Measurements from ENCODE around the gene EPS15.
"Not testable (repeated sequence)": the region's sequence is repeated elsewhere in the genome, so short reads cannot be mapped to it uniquely, and the experiment has no call there.

EPS15 gene

DNA sequence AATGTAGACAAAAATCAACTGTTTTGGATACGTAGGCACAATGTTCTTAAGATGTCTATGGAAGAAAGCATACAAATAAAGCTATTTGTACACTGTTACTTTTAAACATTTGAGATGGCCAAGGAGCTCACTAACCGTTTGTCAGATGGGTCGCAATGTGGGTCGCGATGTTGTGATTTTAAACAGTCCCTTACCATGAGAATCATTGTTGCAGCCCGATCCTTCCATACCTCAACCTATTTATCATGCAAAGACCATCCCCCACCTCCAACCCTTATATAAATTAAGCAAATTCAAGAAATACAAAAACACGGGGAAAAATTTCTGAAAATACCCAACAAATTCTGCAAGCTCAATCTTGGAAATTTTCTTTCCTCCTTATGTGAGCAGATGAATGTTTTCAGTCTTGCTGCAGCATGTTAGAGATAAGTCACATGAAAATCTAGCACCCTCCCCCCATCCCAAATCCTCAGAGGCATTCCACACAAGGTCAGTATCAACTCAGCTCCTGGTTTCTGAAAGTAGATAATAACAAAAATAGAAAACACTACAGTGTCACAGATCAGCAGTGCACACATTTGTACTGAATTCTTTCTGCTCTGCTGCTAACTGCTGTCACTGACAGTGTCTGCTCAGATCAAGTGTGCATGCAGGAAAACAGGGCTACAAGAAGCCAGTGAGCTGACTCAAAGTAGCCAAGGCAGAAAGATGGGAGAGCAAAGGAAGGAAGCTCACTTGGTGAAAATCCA, 95.8 kb downstream of the EPS15 start:
- DNase-seq (ENCODE audit: low read depth), result no peak

DNA sequence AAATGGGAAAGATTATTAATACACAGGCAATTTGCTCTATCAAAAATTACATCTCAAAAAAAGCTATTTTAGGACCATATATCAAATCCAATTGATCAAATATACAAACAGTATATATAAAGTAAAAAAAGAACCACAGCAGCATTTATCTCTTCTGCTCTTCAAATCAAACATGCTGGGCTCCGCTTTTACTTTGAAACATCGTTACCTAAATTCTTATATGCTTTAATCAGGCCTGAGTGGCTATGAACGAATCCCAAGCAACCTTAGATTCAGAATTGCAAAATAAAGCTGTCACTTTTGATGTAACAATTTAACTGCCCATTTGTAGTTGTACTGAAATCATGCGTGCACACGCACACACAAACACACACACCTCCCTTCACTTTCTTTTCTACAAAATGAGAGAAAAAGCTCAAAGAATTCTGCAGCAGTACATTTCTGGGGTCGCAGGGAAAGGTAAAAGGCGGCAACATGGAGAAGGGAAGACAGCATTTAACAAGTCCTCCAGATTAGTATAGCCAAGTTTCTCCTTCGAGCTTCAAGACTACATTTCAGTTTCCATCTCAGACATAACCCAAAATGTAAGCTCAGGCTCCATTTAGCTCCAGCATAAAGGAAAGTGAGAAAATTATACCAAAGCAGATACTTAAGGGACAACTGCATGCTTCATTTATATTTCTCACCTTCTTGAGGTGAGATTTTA, 96.5 kb downstream of the EPS15 start:
- DNase-seq (ENCODE audit: low read depth), result no peak

DNA sequence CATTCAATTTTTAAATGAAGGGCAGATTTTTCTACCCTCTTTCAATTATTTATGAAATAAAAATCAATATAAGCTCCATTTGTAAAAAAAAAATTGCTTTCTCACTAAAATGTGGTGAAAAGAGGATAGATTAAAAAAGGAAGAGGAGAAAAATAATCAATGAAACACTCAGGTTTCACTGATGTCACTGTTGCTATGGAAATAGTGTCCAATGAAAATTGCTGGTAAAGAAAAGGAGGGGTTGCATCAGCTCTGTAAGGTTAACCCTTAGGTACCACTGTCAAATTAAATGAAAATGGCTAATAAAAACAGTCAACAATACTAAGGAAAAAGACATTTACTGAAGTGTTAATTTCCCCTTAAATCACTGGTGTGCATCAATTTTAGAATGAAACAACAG, 97.1 kb downstream of the EPS15 start:
- DNase-seq (ENCODE audit: low read depth), result peak; percentile 25

DNA sequence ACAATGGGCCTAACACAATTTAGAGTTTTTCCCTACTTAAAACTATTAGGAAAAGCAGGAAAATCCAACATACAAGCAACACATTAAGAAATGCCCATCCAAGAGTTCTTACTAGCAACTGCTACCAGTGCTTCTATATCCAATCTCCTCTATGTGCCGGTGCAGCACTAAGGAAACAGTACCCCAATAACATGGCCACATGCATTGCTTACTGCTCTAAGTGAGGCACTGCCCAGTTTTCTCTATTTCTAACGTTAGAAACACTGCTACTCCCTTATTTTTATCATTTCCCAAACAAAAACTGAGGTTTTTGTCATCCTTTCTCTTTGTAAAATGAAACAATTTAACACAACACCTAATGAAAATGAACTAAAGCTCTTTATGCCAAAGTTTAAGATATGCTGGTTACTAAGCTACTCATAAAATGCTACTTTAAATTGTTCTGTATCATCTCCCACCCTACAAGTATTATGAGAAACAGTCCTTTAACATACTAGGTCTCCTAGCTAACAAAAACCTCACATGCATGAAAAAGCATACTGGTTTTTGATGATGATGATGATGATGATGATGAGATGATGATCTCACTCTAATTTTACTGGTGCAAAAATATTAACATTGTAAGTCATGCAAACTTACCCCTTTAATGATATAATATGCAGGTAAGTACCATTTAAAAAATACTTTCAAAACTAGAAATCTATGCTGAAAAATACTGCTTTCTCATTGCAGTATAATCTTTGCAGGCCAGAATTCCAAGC, 98.0 kb downstream of the EPS15 start:
- DNase-seq (ENCODE audit: low read depth), result no peak

DNA sequence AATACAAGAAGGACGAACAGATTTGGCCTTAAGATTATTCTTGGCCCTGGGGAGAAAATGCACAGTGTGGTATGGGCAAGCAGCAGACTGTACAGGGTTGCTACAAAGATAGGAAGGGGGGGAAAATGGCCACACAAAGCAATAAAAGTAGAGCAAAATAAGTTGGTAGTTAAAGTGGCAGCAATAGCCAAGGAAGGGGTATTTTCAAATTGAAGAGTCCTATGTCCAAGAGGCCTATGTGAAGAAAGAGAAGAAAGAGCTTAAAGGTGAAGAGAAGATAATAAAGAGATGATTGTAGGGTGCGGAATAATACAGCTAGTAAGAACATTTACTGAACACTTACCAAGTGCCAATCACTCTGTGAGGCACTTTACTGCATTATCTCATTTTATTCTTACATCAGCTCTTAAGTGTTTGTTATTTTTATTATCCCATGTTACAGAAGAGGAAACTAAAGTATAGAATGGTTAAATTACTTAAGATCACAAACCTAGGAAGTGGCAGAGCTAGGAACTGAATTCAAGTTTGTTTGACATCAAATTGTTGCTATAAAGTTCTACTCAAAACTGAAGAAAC, 100.6 kb downstream of the EPS15 start:
- no peak for DNase-seq (ENCODE audit: low read depth)

DNA sequence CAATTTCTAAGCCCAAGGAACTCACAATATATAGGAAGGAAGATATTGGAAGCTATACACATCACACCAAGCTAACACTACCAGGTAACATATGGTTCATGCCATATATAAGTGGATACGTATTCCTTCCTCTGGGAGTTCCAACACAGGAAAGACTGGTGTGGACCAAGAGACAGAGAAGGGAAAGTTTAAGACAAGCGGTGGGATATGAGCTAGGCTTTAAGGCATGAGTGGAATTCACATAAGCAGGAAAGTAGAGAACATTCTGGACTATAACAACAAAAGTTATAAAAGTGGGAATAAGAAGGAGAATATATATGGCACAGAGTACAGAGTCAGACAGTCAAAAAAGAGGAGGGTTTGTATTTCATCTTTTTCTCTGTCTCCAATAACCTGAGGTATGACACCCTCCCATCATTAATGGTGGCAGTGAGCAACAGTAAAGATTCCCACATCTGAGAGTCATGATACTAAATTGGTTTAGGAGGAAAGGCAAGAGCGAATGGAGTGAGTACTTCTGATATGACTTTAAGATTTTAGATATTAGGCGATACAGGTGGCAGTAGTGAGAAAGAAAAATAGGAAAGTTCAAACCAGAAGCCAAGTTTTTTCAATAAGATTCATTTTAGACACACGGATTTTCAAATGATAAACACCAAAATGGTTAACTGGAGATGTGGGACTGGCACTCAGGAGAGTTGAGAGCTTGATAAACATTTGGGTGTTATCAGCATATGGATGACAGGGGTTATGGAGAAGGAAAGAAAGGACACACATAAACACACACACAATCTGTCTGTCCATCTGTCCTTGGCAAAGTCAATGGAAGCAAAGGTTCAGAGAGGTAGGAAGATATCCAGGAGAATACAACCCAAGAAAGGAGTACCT, 101.3 kb downstream of the EPS15 start:
- no peak for DNase-seq (ENCODE audit: low read depth)

DNA sequence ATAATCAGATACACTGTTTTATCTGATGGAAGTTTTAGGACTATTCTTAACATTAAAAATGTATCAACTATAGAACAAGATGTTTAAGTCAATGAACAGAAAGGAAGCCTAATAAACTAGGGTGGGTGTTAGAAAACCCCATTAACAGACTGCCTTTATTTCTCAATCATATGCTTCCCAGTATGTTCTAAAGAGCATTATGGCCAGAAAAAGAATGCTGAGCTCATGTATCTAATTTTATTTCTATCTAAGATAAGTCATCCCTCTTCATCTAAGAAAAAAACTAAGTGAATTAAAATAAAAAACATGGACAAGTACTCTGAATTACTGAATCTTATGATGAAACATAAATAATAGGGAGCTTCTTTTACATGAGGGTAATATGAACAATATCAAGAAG, 102.2 kb downstream of the EPS15 start:
- no peak for DNase-seq (ENCODE audit: low read depth)

DNA sequence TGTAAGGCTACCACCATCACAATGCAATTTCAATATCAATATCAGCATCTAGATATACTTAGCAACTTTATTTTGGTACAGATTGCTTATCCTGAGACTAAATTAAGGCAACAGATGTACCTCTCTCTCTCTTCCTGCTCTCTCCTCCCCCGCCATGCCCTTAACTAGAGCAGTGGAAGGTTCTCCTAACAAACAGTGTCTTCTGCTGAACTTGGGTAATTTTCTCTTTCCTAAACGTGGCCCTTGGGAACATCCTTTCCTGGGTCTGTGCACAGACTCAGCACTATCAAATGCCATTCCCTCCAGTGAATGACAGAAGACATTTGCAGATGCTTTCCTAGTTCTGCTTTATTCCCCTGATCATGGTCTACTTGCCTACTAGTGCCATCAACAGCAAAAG, 103.1 kb downstream of the EPS15 start:
- no peak for DNase-seq (ENCODE audit: low read depth)

DNA sequence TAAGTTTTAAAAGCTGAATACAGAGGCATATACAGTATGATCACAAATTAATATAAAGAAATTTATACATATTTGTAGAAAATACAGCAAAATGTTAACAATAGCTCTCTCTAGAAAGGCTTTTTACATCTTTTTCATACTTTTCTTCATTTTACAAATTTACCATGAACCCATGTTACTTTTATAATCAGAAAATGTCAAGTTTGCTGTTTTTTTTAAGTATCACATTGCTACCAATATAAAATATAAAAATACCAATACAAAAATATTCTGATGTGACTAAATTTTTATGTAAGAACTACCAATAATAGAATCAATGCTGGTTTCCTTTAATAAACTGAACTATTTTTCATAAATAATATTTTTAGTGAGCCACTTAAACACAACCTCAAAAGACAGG, 104.3 kb downstream of the EPS15 start:
- DNase-seq (ENCODE audit: low read depth), result no peak

DNA sequence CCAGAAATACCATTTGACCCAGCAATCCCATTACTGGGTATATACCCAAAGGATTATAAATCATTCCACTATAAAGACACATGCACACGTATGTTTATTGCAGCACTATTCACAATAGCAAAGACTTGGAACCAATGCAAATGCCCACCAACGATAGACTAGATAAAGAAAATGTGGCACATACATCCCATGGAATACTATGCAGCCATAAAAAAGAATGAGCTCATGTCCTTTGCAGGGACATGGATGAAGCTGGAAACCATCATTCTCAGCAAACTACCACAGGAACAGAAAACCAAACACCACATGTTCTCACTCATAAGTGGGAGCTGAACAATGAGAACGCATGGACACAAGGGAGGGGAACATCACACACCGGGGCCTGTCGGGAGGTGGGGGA, 107.2 kb downstream of the EPS15 start:
- DNase-seq (ENCODE audit: low read depth), result not testable (repeated sequence)

DNA sequence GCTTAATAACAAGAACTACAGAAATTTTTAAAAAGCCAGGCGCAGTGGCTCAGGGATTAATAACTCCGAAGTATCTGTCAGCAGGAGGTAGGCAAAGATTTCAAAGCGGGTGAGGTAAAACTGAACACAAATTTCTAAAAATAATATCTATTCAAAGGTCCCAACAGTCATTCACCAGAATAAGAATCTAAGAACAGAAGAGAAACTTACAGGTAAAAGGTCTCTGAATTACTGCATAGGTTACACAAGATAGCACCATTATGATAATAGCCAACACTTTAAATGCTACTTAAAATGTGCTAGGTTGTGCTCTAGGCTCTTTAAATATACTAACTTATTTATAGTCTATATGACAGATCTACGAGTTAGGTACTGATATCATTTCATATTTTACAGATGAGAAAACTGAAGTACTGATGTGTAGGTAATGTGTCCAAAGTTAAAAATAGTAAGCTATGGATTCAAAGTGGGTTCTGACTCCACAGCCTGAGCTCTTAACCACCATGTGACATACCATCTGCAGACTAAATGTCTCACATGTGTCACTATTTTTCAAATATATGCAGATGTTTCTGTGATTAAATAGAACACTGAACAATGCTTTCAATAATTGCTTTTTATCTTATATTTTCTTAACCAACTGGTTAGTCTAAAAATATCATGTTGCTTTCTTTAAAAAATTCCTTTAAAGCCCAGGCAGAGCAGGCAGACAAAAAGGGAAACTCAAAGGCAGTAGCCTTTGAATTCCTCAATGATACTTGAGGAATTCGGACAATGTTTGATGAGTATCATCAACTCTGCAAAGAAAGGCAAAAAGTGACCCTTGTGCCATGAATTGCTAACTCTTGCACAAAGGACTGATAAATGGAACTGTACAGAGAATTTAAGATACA, 108.3 kb downstream of the EPS15 start:
- no peak for DNase-seq (ENCODE audit: low read depth)

DNA sequence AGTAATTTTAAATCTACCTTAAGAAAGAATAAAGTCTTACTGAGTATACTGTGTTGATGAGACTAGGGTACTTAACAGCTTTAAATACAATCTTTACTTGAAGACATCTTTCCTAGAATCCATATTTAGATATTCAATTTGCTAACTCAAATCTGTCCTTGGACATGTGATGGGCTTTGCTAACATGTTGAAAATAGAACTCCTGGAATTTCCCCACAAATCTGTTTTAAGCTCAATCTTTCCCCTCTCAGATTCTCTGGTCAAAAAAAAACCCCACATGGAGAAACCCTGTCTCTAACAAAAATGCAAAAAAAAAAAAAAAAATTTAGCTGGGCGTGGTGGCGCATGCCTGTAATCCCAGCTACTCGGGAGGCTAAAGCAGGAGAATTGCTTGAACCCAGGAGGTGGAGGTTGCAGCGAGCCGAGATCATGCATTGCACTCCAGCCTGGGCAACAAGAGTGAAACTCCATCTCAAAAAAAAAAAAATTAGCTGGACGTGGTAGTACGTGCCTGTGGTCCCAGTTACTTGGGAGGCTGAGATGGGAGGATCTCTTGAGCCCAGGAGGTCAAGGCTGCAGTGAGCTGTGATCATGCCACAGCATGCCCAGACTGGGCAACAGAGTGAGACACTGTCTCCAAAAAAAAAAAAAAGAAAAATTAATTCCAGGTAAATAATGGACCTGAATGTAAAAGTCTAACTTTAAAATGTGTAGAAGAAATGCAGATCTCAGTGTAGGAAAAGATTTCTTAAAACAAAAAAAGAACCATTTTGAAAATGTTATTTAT, 109.1 kb downstream of the EPS15 start:
- DNase-seq (ENCODE audit: low read depth), result not testable (repeated sequence)

DNA sequence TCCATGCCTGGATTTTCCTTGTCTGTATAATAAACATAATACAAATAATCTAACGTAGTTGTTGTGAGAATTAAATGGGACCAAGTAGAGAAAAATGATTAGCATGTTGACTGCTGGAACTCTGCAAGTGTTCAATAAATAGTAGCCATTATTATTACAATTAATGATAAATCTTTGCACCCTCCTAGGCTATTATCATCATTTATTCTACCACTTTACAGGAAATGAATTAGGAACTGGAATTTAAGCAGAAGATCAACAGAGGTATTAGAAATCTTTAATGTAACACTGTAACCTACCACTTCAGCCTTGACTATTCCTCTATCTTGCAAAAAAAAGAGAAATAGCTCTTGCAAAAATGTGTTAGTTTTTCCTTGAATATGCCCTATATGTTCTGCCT, 126.8 kb downstream of the EPS15 start:
- DNase-seq (ENCODE audit: low read depth), result no peak

DNA sequence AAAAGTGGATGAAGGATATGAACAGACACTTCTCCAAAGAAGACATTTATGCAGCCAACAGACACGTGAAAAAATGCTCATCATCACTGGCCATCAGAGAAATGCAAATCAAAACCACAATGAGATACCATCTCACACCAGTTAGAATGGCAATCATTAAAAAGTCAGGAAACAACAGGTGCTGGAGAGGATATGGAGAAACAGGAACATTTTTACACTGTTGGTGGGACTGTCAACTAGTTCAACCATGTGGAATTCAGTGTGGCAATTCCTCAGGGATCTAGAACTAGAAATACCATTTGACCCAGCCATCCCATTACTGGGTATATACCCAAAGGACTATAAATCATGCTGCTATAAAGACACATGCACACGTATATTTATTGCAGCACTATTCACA, 128.4 kb downstream of the EPS15 start:
- DNase-seq (ENCODE audit: low read depth), result not testable (repeated sequence)

DNA sequence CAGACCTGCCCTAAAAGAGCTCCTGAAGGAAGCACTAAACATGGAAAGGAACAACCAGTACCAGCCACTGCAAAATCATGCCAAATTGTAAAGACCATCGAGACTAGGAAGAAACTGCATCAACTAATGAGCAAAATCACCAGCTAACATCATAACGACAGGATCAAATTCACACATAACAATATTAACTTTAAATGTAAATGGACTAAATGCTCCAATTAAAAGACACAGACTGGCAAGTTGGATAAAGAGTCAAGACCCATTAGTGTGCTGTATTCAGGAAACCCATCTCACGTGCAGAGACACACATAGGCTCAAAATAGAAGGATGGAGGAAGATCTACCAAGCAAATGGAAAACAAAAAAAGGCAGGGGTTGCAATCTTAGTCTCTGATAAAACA, 131.8 kb downstream of the EPS15 start:
- not testable (repeated sequence) for DNase-seq (ENCODE audit: low read depth)

DNA sequence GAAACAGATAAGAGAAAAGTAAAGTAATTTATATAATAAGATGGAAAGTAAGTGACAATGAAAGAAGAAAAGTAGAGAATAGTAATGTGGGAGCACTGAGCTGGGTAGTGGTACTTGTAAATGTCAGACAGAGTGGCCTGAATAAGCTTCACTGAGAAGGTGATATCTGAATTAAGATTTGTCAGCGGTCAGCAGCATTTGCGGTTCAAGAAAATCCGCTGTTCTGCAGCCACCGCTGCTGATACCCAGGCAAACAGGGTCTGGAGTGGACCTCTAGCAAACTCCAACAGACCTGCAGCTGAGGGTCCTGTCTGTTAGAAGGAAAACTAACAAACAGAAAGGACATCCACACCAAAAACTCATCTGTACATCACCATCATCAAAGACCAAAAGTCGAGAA, 132.8 kb downstream of the EPS15 start:
- DNase-seq (ENCODE audit: low read depth), result not testable (repeated sequence)

DNA sequence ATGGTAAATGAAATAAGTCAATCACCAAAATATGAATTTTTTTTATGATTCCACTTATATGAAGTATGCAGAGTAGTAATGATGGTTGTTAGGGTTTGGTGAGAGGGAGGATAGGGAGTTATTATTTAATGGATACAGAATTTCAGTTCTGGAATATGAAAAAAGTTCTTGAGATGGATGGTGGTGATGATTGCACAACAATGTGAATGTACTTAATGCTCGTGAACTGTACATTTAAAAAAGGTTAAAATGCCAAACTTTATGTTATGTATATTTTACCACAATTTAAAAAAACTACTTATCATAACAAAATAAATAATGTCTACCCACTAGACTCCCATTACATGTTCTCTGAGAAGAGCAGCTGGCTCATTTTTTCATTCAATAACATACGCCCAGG, 133.3 kb downstream of the EPS15 start:
- no peak for DNase-seq (ENCODE audit: low read depth)

DNA sequence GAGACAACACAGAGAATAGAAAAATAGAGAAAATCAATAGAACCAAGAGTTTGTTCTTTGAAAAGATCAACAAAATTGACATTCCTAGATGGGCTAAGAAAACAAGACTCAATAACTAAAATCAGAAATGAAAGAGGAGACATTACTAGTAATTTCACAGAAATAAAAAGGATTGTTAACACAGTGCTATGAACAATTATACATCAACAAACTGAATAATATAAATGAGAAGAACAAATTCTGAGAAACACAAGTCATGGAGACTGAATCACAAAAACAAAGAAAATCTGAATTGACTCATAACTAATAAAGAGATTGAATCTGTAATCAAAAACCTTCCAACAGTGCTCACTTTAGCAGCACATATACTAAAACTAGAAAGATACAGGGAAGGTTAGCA, 137.1 kb downstream of the EPS15 start:
- no peak for DNase-seq (ENCODE audit: low read depth)

DNA sequence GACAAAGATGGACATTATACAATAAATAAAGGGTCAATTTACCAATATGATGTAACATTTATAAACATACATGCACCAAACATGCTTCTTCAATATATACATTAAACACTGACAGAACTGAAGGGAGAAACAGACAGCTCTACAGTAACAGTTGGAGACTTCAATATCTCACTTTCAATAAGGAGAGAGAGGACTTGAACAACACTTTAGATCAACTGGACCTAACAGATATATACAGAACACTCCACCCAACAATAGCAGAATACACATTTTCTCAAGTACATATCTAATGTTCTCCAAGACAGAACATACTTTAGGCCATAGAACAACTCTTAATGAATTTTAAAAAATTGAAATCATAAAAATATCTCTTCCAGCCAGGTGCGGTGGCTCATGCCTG, 138.1 kb downstream of the EPS15 start:
- DNase-seq (ENCODE audit: low read depth), result no peak

DNA sequence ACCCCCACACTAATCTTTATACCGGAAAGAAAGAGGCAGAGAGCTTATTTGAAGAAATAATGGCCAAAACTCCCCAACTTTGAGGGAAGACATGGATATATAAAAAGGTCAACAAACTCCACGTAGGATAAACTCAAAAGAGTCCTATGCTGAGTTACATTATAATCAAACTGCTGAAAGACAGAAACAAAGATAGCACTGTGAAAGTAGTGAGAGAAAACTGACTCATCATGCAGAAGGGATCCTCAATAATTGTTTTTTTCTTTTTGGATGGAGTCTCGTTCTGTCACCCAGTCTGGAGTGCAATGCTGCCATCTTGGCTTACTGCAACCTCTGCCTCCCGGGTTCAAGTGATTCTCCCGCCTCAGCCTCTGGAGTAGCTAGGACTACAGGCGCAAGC, 140.2 kb downstream of the EPS15 start:
- no peak for DNase-seq (ENCODE audit: low read depth)

All from GM04504 (cell line).